Non-pigmented ciliary epithelial cell (primary cell): ENCODE results near the gene FAM171A1.

Experiments used
- DNase-seq: peaks from one replicate; pipeline ENCODE4 v3.0.0-alpha.2; 2010; ENCODE audit warnings: low read depth

The FAM171A1 gene

DNA sequence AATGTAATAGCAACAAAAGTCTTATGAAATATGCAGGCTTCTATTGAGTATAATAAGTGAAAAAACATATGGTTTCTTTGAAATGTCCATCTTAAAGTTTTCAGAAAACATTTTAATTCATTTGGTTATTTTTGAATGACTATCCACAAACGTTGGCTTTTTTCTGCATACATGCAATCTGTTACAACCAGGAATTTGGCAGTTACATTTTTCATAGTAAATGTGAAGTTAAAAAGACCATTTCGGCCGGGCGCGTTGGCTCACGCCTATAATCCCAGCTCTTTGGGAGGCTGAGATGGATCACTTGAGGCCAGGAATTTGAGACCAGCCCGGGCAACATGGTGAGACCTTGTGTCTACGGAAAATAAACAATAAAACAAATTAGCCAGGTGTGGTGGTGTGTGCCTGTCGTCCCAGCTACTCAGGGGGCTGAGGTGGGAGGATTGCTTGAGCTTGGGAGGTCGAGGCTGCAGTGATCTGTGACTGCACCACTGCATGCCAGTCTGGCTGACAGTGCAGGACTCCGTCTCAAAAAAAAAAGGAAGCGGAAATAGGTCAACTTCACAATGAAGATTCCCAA lies 128.7 kb downstream of the FAM171A1 start:
- no peak for DNase-seq

DNA sequence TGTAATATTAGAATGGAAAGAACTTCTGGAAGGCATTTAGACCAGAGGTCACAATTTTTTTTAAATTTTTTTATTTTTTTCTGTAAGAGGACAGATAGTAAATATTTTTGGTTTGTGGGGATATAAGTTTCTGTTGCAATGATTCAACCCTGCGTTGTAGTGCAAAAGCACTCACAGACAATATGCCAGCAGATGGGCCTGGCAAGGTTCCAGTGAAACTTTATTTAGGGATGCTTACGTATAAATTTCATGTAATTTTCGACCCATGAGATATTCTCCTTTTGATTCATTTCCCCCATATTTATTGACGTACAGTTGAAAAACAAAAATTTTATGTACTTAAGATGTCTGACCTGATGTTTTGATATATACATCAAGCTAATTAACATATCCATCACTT lies 129.8 kb downstream of the FAM171A1 start:
- no peak for DNase-seq

DNA sequence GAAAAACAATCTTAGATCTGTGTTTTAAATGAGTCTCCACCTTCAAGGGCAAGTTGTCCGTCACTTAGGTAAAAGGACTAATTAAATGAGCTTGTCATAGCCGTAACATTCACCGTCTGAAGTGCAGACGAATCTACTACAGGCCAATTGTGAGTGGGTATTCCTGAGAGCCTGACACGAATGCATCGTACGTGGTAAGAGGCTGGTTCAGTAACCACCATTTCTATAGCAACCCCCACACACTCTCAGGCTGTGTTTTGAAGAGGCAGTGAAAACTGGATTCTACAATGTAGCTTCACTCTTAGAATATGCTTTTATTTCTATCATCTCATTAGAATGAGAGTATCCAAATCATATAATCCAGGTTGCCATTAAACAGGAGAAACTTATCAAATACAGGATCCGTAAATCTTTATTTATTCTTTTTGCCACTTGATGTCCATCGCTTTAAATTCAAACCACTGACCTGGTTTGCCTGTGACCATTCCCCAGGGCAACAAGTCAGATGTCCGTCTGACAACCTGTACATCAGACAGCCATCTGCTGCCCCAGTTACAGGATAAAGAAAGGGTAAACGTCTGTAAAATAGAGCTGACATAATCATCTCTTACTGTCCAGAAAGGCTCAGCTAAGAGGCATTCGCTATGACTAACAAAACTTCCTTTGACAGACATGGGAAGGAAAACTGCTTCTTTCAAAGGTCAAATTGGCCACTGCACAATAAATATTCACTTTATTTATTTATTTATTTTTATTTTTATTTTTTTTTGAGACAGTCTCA lies 132.3 kb downstream of the FAM171A1 start:
- DNase-seq: no peak

DNA sequence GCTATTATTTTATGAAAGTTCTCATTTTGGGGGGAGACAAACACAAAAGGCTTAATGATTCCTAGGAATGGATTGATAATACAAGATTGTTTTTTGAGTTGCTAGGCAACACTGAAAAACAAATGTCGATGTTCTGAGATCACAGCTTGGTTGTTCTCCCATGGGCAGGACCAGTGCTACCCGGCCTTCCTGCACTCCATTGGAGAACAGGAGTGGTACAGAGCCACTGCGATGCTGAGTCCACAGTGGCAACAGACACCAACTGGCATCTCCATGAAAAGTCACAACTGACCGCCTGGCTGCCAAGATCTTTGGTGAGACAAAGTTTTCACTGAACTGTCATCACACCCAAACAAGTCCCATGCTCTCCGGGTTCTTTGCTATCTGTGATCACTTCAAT lies 133.7 kb downstream of the FAM171A1 start:
- no peak for DNase-seq

DNA sequence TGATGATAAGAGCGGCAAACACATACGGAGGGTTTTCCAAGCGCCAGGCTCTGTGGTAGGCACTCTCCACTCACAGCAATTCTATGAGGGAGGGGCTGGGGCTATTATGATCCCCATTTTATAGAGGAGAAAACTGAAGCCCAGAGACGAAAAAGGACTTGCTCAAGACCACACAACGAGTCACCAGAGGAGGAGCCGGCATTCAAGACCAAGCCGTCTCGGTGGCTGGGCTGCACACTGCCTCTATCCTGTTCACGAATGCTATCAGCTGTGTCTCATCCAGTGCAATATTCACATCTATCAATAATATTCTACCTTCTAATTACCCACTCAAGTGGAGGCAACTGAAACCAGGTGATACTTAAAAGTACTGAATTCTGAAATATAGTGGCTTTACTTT lies 134.7 kb downstream of the FAM171A1 start:
- DNase-seq: peak; percentile 15

DNA sequence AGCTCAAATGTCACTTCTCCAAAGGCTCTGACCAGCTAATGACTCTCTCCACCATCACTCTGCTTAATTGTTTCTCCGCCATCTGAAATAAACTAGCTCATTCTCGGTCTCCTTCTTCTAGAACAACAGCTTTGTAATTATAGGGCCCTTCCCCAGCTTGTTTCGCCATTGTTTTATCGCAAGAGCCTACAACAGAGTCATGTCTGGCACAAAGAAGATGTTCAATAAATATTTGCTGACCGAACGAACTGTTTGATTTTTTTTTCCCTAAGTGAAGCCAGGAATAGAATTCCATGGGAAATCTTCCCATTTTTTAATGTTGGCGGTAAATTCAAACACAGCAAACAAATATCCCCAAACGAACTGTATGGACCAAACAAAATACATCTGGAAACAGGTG lies 138.8 kb downstream of the FAM171A1 start:
- DNase-seq: no peak

DNA sequence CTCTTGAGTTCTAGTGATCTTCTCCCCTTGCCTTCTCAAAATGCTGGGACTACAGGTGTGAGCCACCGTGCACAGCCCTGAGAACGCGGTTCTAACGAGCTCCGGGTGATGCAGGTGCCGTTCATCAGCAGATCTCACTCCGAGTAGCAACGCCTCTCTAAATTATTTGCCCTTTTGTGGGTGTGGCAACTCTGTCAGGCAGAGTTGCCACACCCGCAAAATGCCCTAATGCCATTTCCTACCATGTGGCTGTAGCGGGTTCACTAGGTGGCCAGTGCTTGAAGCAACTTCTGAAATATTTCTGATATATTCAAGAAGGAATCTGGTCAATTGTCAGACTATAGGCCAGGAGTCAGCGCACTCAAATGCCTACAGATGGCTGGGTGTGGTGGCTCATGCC lies 139.7 kb downstream of the FAM171A1 start:
- no peak for DNase-seq

DNA sequence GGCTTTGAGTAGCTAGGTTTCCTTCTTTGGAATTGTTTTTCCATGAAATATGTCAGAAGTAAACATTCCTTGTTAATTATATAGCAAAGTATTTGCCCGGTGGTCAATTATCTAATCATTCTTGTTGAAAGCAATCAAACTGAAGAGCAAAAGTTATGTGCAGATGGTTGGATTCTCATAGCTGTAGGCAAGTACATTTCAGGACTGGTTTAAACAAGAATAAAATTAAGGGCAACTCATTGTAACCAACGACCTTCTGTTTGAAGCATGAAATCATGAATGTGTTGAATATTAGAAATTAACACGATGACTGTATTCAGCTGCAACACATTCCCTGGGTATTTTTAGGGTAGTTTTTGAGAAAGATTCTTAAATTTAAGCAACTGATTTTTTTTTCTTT lies 140.8 kb downstream of the FAM171A1 start:
- DNase-seq: no peak

DNA sequence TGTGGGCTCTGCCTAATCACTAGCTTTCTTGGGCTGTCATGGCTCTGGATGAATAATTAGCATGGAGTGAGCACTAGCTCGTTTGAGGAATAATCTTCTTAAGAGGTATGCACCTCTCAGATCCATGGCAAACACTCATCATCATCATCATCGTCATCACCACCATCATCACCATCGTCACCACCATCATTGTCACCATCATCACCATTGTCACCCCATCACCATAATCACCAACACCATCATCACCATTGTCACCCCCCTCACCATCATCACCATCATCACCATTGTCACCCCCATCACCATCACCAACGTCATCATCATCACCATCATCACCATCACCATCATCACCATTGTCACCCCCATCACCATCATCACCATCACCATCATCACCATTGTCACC lies 141.8 kb downstream of the FAM171A1 start:
- no peak for DNase-seq

DNA sequence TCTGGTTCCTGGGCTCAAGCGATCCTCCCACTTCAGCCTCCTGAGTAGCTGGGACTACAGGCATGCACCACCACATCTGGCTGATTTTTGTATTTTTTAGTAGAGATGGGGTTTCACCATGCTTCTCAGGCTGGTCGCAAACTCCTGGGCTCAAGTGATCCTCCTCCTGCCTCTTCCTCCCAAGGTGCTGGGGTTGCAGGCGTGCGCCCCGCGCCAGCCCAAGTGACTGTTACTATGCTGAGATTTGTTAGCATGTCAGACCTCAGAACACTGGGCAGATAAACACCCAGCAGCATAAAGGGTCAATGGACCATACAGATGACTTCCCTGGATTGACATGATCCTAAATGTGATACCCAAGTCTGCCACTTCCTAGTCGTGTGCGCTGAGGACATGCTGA lies 142.7 kb downstream of the FAM171A1 start:
- no peak for DNase-seq

DNA sequence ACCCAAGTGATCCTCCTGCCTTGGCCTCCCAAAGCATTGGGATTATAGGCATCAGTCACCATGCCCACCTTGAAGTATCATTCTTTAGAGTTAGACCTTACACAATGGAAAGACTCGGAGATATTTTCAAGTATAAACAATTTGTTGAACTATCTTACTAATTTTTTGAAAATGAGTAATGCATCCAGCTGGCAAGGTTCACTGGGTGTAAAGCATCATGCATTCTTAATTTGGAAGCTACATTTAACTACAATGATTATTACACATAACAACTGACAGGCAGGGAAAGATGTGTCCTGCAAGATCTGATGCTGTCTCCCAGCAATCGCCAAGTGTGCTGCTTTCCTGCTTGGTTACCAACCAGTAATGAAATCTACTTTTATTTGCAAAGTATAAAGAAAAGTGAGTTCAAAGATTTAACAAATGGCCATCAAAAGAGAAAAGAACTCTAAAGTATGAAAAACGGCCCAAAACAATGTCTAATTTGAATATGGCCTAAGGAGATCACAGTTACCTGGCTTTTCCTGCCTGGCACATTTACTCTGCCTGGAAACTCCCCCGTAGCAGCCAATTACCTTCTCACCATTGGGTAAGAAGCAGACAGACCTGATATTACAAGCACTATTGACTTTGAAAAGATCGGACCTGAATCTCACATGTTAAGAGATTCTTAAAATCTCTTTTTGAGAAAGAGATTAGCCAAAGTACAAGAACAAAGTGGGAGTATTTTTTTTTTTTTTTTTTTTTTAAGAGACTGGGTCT lies 143.3 kb downstream of the FAM171A1 start:
- no peak for DNase-seq

DNA sequence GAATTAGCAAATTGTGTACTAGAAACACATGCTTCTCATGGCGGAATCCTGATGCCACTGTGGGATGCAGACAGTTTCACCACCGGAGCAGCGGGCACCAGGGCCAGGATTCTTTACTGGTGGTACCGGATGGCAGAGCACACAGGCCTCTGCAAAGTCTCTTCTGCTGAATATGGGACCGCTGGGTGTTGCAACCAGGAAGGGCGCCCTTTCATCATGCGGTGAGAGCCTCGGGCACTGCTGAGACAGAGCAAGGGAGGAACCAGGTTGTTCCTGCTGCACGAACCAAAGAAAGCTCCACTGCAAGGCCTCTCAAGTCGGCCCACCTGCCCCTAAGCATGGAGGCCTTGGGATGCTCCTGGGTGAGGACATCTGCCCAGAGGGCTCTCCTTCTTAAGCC lies 145.6 kb downstream of the FAM171A1 start:
- no peak for DNase-seq

DNA sequence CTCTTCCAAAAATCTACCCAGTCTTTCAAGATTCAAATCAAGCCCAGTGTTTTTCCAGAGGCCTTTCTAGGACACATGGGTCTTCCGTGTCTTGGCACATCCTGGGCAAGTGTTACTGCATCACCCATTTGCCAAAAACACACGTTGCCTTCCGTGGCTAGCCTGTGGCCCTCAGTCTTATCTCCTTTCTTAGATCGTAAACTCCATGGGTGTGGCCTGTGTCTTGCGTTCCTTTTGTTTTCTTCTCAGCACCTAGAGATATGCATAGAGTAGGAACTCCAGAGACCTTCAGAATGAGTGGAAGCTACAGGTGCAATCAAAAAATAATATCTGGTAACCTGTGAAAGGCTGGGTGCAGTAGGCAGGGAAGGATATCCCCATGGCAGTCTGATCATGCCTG lies 146.1 kb downstream of the FAM171A1 start:
- DNase-seq: no peak

DNA sequence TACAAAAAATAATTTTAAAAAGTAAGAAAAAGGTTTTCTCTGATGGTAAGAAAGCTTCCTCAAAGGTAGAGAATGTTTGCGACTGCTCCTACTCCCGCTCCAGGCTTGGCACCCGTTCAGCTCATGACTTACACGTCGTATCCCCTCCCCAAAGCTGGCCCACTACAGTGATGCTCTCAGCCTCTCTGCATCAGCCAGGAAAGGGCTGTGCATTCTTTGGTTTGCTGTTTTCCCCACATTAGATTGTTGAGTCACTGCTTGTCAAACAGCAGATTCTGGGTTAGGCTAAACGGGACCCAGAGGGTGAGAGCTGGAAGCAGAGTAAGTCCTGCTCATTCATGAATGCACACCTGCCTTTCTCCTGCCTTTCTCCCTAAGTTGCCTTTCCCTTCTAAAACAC lies 147.9 kb downstream of the FAM171A1 start:
- DNase-seq: peak; percentile 83

DNA sequence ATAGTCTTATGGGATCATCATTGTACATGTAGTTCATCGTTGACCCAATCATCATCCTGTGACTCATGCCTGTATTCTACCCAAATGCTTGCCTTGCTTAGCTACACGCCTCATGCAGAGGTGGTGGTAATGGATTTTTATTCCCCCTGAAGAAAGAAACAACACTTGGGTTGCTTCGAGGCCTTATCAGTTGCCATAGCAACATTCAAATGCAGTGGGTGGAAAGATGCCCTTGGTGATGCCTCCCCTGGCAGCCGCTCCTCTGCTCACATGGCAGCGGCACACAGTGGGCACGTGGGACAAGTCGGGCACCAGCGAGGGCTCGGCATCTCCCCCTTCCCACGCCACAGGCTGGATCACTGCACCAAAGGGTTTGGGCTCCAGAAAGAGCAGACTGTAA lies 148.6 kb downstream of the FAM171A1 start:
- DNase-seq: no peak

DNA sequence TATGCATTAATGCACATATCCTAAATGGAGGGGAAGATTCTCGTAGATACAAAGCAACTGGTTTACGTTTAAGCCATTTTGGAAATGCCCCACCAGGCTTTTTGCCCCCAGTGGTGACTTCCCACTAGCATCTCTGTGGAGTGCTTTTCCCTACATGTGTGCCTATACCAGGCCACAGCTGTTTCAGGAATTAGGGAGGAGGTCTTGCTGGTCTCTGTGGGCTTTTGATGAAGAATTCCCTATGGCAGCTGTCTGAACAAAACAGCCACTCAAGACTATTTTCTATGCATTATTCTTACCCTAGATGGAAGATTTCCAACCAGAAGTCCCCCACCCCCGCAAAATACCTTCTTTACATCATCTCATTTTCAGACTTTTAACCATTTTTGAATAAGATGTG lies 150.6 kb downstream of the FAM171A1 start:
- no peak for DNase-seq

DNA sequence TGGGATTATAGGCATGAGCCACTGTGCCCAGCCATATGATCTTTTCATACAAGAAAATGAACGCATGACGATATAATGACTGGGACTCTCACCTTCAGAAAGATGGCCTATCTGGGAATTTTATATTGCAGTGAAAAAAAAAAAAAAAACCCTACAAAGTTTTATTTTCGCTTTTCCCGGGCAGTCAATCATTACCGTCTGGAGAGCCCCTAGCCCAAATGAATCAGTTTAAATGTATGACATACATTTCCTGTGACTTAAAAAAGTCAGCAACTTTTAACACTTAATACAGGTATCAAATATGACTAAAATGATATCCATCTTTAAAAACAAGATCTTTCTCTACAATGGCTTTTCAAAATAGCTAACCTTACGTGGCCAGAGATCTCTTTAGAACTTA lies 154.4 kb downstream of the FAM171A1 start:
- DNase-seq: no peak

DNA sequence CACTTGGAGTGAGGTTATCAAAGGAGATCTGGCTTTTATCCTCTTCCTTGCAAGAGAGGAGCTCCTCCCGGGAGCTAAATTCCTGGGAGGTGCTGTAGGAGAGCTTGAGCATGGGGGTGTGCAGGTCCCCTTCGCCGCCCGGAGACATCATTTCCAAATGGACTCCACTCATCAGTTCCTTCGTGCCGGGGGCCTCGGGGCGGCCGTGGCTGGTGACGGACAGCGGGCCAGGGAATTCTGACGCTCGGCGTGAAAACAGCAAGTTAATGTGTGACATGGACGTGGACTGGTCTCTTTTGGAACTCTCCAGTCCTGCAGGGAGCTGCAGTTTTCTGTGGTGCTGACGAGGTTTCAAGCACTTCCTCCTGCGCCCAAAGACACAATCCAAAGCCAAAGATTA lies 156.9 kb downstream of the FAM171A1 start:
- DNase-seq: no peak

DNA sequence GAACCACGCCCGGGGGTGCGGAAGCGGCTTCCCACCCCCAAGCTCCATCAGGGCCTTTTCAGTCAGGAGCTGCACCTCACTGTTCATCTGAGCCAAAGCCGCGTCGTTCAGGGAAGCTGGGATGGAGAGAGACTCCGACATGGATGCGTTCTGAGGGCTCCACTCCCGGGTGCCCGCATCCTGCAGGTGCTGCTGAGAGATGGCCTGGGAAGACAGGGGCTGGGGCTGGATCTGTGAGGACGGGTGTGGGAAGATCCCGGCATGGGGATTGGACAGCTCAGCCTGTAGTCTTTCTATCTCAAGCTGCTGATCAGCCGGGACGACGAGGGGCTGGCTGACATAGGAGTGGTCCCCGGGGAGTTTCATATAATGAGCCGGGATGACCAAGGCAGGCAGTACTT lies 157.6 kb downstream of the FAM171A1 start:
- DNase-seq: no peak

DNA sequence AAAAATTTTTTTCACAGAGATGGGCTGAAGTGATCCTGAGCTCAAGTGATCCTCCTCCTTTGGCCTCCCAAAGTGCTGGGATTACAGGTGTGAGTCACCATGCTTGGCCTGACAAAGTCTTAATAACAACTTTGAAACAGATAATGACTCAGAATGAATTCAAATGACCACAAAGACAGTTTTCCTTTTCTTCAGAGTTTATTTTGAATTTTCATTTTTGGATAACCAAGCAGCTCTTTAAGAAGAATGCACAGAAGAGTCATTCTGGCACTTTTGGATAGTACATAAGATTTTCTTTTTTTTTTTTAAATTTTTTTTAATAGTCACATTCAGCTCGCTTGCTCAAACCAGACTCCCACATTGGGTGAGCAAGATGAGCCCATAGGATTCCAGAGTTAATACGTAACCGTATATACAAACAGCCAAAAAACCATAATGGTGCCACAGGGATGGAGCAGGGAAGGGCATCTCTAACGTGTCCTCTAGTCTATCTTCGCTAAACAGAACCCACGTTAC lies 159.6 kb downstream of the FAM171A1 start:
- no peak for DNase-seq

DNA sequence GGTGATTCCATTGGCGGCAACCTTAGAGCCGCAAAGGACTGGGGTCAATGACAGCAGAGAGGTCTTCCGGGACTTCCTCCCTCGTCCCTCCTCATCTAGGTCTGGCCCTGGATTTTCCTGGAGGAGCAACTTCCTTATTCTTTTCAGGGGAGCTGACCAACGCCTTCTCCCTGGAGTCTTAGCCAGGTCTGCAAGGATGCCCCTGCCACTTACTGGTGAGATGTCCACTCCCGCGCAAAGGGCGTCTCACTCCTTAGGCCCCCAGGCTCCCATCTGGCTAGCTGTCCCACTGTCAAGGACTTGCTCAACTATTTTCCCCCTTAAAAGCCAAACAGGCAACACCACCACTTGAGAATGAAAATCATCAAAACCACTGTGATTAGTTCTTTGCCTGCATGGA lies 160.6 kb downstream of the FAM171A1 start:
- DNase-seq: no peak

DNA sequence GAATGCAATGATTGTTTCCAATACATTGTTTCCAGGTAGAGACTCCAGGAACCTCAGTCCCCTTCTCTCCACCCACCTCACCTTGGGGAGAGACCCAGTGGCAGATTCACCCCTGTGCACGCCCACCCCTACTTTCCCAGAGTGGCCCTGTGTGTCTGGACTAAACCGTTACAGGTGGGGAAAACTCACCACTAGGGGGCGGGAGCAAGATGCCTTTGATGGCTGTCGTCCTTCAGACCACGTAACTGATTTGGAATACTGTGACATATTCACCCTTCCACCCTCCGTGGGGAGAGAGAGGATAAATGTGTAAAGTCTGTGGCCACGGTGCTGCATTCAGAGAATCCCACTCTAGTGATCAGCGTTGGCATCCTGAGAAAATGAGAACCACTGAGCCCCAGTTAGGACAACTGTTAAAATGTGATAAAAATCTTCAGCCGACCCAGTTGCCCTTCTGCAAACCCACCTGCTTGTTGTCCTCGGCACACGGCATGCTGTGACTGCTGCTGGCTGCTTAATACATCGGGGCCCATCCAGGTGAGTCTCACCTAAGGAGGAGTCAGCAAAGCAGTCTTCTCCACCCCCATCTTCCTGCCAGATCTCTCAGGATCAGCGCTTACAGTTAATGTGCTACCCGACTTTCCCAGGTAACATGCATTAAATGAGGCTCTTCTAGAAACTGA lies 161.1 kb downstream of the FAM171A1 start:
- DNase-seq: no peak

DNA sequence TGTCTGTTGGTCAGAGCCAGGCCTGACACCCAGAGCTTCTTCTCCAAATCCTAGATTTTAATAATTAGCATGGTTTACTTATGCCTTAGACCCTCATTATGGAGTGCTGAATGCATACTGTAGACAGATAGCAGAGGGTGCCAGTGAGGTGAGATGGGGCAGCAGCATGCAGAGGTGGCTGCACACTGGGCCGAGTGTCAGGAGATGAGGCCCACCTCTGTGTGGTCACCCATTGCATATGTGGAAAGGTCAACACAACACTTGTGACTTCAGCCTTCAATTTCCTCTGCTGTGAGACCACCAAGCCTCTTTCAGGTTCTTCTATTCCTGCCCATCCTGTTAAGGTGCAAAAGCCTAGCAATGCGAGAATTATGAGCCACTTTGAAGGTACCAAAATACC lies 162.9 kb downstream of the FAM171A1 start:
- no peak for DNase-seq
